SU-DHL-6 (cell line): ENCODE data around the gene OLFM1.

Experiments used
- EZH2phosphoT487 ChIP-seq: fragments of 200-600 bp; sonication (generic), shearing (Covaris generic); conservative IDR thresholded peaks from 2 replicates; pipeline ENCODE4 v1.6.1; 2018; ENCODE audit warnings: mild to moderate bottlenecking, antibody characterized with exemption, low read length, moderate library complexity, mixed read lengths
- TF ChIP-seq, protein P1 (sequence below): fragments of 200-600 bp; sonication (generic); IDR thresholded peaks from one replicate; pipeline ENCODE4 v1.5.1; 2017; ENCODE audit warnings: antibody characterized with exemption, mild to moderate bottlenecking, low read length, moderate library complexity; ENCODE audit not compliant: insufficient read depth, poor library complexity, severe bottlenecking

DNA sequence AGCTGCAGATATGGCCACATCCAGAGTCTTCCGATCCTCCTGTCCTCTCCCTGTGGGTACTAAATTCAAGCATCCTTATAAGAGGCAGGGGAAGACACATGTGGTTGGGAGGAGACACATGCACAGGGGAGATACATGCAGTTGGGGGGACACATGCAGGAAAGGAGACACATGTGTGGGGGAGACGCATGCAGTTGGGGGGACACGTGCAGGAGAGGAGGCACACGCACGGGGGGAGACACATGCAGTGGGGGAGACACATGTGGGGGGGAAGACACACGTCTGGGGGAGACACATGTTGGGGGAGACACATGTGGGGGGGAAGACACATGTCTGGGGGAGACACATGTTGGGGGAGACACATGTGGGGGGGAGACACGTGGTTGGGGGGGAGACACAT is 21.2 kb upstream of the OLFM1 start:
- TF ChIP-seq, protein P1, sequence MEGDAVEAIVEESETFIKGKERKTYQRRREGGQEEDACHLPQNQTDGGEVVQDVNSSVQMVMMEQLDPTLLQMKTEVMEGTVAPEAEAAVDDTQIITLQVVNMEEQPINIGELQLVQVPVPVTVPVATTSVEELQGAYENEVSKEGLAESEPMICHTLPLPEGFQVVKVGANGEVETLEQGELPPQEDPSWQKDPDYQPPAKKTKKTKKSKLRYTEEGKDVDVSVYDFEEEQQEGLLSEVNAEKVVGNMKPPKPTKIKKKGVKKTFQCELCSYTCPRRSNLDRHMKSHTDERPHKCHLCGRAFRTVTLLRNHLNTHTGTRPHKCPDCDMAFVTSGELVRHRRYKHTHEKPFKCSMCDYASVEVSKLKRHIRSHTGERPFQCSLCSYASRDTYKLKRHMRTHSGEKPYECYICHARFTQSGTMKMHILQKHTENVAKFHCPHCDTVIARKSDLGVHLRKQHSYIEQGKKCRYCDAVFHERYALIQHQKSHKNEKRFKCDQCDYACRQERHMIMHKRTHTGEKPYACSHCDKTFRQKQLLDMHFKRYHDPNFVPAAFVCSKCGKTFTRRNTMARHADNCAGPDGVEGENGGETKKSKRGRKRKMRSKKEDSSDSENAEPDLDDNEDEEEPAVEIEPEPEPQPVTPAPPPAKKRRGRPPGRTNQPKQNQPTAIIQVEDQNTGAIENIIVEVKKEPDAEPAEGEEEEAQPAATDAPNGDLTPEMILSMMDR = no peak
- TF ChIP-seq EZH2phosphoT487 = no peak
